ENCODE results near the gene ASB10. TPM values are rescaled to one million over a fixed set of nuclear protein-coding genes. Genes with fewer than 3 reads are reported as not detected.

The ASB10 gene
- total and polyA plus RNA-seq, 8 donors: 0.05 TPM; not detected in 7

DNA sequence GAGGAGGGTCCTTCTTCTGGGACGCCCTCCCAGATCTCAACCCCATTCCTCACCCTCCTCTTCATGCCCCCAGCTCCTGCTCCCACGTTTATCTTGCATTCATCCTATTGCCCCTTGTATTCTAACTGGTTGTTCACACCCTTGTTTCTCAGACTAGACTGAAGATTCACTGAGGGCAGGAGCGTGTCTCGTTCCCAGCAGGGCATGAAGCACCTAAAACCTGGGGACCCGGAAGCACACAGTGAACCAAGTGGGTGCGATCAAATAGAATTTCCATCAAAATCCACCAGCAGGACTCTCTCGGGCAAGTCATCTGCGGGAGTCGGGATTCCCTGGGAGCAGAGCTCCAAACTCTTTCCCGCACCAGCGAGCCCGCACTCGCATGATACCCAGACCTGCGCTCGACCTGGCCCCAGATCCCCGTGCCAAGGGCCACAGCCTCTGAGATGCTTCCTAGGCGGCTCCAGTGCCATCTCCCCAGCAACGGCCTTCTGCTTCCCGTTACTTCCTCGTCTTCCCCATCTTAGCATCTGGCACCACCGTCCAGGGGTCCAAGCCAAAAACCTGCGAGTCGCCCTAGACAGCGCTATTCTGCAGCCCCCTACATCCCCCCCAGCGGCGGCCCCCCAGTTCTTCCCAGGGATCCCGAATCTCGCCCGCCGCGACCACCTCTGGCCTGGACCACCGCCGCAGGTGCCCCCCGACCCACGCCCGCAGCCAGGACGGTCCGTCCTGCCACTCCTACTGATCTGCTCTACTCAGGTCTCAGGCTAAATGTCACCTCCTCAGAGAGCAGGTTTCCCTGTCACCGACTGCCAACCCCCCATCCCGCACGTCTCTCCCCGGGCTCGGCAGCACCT is 13.4 kb downstream of the ASB10 start:
- H3K4me3 ChIP-seq: no peak overlapping the region
- H3K27me3 ChIP-seq: peaks cover 0 to 95% (median 40%) of the 10 kb centered on the region in 3 donors
- 84 to 88% (median 87%) methylated on average over 42 to 43 of the region's 43 CpGs for WGBS, 5 donors
- no peaks in the 10 kb centered on the region for H3K36me3 ChIP-seq
- intact Hi-C loops (cut with DNase I; ENCODE audit: low total_unique reads): no loop called here
- DNase-seq: peak in 1 of 2 donors; percentile 22
- TF ChIP-seq EP300 (IDR thresholded peaks at IDR 0.05): no peak
- TF ChIP-seq CTCF (IDR thresholded peaks at IDR 0.05): no peak
- no peak for TF ChIP-seq POLR2AphosphoS5 (IDR thresholded peaks at IDR 0.05)
- no peak for TF ChIP-seq POLR2A (IDR thresholded peaks at IDR 0.05)
- H3K9me3 ChIP-seq: no peaks in the 10 kb centered on the region
- H3K27ac ChIP-seq: no peak overlapping the region
- peaks cover 0 to 10% (median 5%) of the 10 kb centered on the region in 4 donors for H3K4me1 ChIP-seq

DNA sequence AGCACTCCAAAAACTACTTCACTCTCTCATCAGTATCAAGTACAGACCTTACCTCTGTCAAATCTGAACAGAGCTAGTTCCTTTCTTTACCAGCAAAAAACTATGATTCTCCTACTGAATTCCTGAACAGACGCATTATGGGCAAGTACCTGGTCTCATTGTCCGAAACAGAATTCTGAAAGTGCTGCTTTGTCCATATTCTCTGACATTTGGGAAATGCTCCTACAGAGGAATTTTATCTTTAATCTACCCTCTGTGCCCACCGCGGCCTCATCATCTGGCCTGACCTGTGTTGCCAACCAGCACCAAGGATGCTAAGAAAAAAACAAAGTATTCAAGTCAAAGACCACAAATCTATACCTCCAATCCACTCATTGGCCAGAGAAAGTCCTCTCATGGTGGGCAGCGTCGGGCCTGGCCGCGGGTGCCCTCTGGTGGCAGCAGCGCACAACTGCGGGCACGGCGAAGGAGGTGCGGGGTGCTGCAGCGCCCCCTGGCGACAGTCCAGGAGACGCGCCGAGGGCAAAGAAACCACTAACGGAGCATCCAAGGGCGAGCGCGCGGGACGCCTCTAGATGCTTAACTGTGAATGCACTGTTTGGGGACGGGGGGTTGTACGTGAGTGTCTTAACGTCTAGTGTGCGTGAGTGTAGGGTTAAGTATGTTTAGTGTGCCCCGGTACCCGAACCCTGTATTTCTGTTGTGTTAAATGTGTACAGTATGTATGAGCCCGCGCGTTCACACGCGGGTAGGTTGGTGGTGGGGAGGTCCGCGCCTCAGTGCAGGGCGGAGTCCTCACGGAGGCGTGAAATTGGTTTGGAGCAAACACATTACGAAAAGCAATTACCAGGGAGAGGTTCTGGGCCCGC is 14.5 kb downstream of the ASB10 start:
- Histone ChIP-seq H3K27ac (no peak overlapping the region), H3K4me1 (peaks cover 8 to 21% (median 14%) of the 10 kb centered on the region in 4 donors), H3K4me3 (no peak overlapping the region), H3K9me3 (no peaks in the 10 kb centered on the region), H3K27me3 (peaks cover 0 to 95% (median 51%) of the 10 kb centered on the region in 3 donors), H3K36me3 (no peaks in the 10 kb centered on the region)
- 20 to 37% (median 21%) methylated on average over 26 to 42 of the region's 42 CpGs for WGBS, 5 donors
- peak; percentile 85 to 93 for DNase-seq
- peak in 6 of 7 experiments; percentile 83 to 100 (median 100) for TF ChIP-seq CTCF (IDR thresholded peaks at IDR 0.05)
- no peak for TF ChIP-seq POLR2A (IDR thresholded peaks at IDR 0.05)
- TF ChIP-seq EP300 (IDR thresholded peaks at IDR 0.05): no peak
- TF ChIP-seq POLR2AphosphoS5 (IDR thresholded peaks at IDR 0.05): peak; percentile 16 to 86 (median 21)
- intact Hi-C loops (cut with DNase I; ENCODE audit: low total_unique reads): no loop called here

DNA sequence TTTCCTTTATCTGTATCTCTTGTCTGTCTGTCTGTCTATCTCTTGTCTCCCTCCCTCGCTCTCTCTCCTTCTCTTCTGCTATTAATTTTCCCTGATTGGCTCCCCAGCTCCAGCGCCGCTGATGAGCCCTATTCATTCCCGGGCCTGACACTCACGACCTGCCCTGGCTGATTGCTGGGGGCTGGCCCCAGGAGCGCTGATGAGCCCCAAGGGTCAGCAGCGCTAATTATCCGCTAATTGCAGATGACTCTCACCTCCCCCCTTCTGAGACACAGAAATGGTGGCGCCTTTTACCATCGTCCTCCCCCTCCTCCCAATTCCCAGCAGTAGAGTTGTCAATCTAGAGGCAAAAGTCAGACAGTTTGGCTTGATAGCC is 18.3 kb downstream of the ASB10 start:
- Histone ChIP-seq H3K4me3 (no peak overlapping the region), H3K27me3 (peaks cover 16 to 94% (median 63%) of the 10 kb centered on the region in 3 donors), H3K36me3 (no peaks in the 10 kb centered on the region), H3K27ac (no peak overlapping the region), H3K4me1 (peaks cover 18 to 28% (median 23%) of the 10 kb centered on the region in 4 donors), H3K9me3 (no peaks in the 10 kb centered on the region)
- DNase-seq: peak in 1 of 2 donors; percentile 13
- no peak for TF ChIP-seq EP300 (IDR thresholded peaks at IDR 0.05)
- no peak for TF ChIP-seq POLR2AphosphoS5 (IDR thresholded peaks at IDR 0.05)
- TF ChIP-seq POLR2A (IDR thresholded peaks at IDR 0.05): no peak
- TF ChIP-seq CTCF (IDR thresholded peaks at IDR 0.05): no peak
- intact Hi-C loops (cut with DNase I; ENCODE audit: low total_unique reads): loop anchor here (5.0 kb wide), 1 partner anchor 41 kb away; no protein-coding TSS in a partner anchor
- 39 to 52% (median 44%) methylated on average over 10 of the region's 10 CpGs for WGBS, 5 donors
